NCI-H2029 treated with DMSO at 0.1 percent for 48 hours (cell line): ENCODE results near the gene WNT3A.
"Not testable (repeated sequence)": the region's sequence is repeated elsewhere in the genome, so short reads cannot be mapped to it uniquely, and the experiment has no call there.

Source experiments
- DNase-seq: peaks from one replicate; lab custom pipeline; 2025; lab: John Stamatoyannopoulos, UW

Gene WNT3A

GRCh38 chr1:228006786-228007048 is at the start of gene WNT3A:
Gene WNT3A, plus strand, starts transcription at chr1:228006998. Its CDS starts 131 bp downstream, at chr1:228007129.
- DNase-seq = no peak

GRCh38 chr1:227958617-227959324 is 48.0 kb upstream of the WNT3A start:
- no peak for DNase-seq

- no peak for DNase-seq
Observed at GRCh38 chr1:227959325-227959860, 47.4 kb upstream of the WNT3A start.

GRCh38 chr1:227961651-227962466 is 44.9 kb upstream of the WNT3A start:
- no peak for DNase-seq

GRCh38 chr1:227966733-227967132 is 40.1 kb upstream of the WNT3A start:
- not testable (repeated sequence) for DNase-seq

- not testable (repeated sequence) for DNase-seq
Observed at GRCh38 chr1:227967815-227968214, 39.0 kb upstream of the WNT3A start.

GRCh38 chr1:227970076-227970995 is 36.5 kb upstream of the WNT3A start:
- DNase-seq = not testable (repeated sequence)

GRCh38 chr1:227971216-227971615 is 35.6 kb upstream of the WNT3A start:
- not testable (repeated sequence) for DNase-seq

- DNase-seq = not testable (repeated sequence)
Observed at GRCh38 chr1:227971643-227972282, 35.0 kb upstream of the WNT3A start.

- not testable (repeated sequence) for DNase-seq
Observed at GRCh38 chr1:227972283-227972679, 34.5 kb upstream of the WNT3A start.

GRCh38 chr1:227972843-227973374 is 33.9 kb upstream of the WNT3A start:
- DNase-seq = not testable (repeated sequence)

- DNase-seq = not testable (repeated sequence)
Observed at GRCh38 chr1:227973724-227974288, 33.0 kb upstream of the WNT3A start.

GRCh38 chr1:227975583-227976283 is 31.1 kb upstream of the WNT3A start:
- not testable (repeated sequence) for DNase-seq

GRCh38 chr1:227987181-227987580 is 19.6 kb upstream of the WNT3A start:
- DNase-seq = no peak

- no peak for DNase-seq
Observed at GRCh38 chr1:227994632-227995300, 12.0 kb upstream of the WNT3A start.

- no peak for DNase-seq
Observed at GRCh38 chr1:227996187-227996950, 10.4 kb upstream of the WNT3A start.

- no peak for DNase-seq
Observed at GRCh38 chr1:227998374-227999055, 8.3 kb upstream of the WNT3A start.
